Sigmoid colon (tissue), 4 donors: Measurements from ENCODE around the gene ARL10.

Experiments
- CTCF ChIP-seq, 4 experiments: fragments of 450-650 bp in 3 of 4; fragments of 200-600 bp in 1 of 4; IDR thresholded peaks; one replicate each; pipeline ENCODE4 v1.5.1; 2016 to 2019; ENCODE audit warnings: antibody characterized with exemption in 4 of 4, mild to moderate bottlenecking in 3 of 4, moderate library complexity in 2 of 4
- POLR2AphosphoS5 ChIP-seq, 4 donors: sonication (generic); formaldehyde crosslinking; IDR thresholded peaks; one replicate each; pipeline ENCODE4 v1.6.1; 2017; ENCODE audit warnings: antibody characterized with exemption in 4 of 4

DNA sequence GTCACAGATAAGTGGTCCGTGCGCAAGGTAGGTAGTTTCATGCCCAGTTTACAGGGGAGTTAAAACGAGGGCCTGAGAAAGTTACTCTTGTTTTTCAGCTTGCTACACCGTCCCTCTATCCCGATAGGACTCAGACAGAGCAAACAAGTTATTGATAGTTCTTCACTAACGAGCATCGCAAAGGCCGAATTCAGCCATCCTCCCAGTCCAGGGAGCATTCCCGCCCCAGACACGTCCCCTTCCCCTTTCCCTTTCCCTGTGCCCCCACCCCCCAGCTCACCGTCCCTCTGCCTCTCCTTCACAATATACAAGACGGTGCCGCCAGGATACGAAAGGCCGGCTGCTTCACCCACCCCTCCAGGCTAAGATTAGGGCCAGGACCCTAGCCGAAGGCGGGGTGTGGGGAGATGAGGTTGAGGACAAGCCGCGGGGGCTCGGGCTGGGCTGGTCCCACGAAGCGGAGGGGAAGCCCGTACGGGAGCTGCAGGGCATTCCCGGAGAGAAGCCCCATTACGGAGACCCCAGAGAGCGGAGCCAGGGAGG, 4.3 kb upstream of the ARL10 start:
- peak in 1 of 4 experiments; percentile 0 for TF ChIP-seq CTCF (IDR thresholded peaks at IDR 0.05)
- no peak for TF ChIP-seq POLR2AphosphoS5 (IDR thresholded peaks at IDR 0.05)
